ENCODE measurements around the gene CACFD1. TPM values are rescaled to one million over a fixed set of nuclear protein-coding genes. Genes with fewer than 3 reads are reported as not detected.

The CACFD1 gene
- total and polyA plus RNA-seq, 10 donors, result 4.7 to 14.2 (median 11.9) TPM

DNA sequence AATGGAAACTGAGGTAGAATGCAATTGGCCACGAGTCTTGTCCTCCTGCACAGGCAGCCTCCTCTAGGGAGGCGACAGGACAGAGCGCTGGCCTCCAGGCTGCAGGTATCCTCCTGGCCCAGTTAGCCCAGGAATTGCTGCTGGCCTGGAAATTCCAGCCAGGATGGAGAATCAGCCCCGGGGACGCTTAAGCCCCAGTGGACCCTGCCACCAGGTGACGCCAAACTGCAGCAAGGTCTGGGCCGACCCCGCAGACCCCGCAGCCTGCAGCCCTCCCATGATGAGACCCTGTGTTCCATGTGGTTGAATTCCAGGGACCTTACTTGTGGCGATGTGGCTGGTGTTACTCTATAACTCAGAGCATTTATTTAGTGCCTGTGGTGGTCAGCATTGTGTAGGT, 7.3 kb downstream of the CACFD1 start:
- DNase-seq, result no peak

DNA sequence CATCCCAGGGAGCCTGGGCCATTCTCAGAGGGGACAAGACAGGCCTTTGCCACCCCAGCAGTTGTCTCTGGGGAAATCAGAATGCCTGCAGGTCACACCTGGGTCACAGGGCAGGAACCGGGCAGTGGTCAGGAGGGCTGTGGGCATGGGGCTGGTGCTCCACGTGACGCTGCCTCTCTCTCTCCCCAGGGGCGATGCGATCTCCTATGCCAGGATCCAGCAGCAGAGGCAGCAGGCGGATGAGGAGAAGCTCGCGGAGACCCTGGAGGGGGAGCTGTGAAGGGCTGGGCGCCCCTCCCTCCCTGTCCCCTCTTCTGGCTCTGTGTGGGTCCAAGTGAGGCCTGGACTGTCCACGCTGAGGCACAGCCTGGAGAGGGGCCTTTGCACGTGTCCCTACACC, 8.6 kb downstream of the CACFD1 start:
- Histone ChIP-seq H3K36me3 (peaks cover 0 to 48% (median 17%) of the 10 kb centered on the region in 6 donors), H3K4me3 (no peak overlapping the region), H3K27ac (no peak overlapping the region), H3K4me1 (peaks cover 0 to 37% (median 2%) of the 10 kb centered on the region in 6 donors), H3K9me3 (no peaks in the 10 kb centered on the region), H3K27me3 (replicated peaks in 1 of 7) (no peaks in the 10 kb centered on the region)
- WGBS, 5 donors, result 80 to 96% (median 93%) methylated on average over 11 of the region's 11 CpGs
- no peak for DNase-seq
- intact Hi-C loops (cut with DNase I; ENCODE audit: low total_unique reads), result no loop called here
- TF ChIP-seq, protein P1, sequence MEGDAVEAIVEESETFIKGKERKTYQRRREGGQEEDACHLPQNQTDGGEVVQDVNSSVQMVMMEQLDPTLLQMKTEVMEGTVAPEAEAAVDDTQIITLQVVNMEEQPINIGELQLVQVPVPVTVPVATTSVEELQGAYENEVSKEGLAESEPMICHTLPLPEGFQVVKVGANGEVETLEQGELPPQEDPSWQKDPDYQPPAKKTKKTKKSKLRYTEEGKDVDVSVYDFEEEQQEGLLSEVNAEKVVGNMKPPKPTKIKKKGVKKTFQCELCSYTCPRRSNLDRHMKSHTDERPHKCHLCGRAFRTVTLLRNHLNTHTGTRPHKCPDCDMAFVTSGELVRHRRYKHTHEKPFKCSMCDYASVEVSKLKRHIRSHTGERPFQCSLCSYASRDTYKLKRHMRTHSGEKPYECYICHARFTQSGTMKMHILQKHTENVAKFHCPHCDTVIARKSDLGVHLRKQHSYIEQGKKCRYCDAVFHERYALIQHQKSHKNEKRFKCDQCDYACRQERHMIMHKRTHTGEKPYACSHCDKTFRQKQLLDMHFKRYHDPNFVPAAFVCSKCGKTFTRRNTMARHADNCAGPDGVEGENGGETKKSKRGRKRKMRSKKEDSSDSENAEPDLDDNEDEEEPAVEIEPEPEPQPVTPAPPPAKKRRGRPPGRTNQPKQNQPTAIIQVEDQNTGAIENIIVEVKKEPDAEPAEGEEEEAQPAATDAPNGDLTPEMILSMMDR (IDR thresholded peaks at IDR 0.05 in 8 of 11, conservative IDR thresholded peaks at IDR 0.05 in 3 of 11), result no peak
- TF ChIP-seq POLR2AphosphoS5 (IDR thresholded peaks at IDR 0.05) (peak in 2 of 3 donors; percentile 1 to 8), POLR2A (IDR thresholded peaks at IDR 0.05) (no peak)

More for the DNA sequence above, 7.3 kb downstream of the CACFD1 start:
- no peak overlapping the region for H3K27ac ChIP-seq
- peaks cover 0 to 35% (median 6%) of the 10 kb centered on the region in 6 donors for H3K4me1 ChIP-seq
- peaks cover 0 to 37% (median 9%) of the 10 kb centered on the region in 6 donors for H3K36me3 ChIP-seq
- peak; percentile 14 to 49 (median 18) for TF ChIP-seq POLR2AphosphoS5 (IDR thresholded peaks at IDR 0.05)
- no peak for TF ChIP-seq POLR2A (IDR thresholded peaks at IDR 0.05)
- H3K9me3 ChIP-seq, result no peaks in the 10 kb centered on the region
- no peaks in the 10 kb centered on the region for H3K27me3 ChIP-seq (replicated peaks in 1 of 7)
- intact Hi-C loops (cut with DNase I; ENCODE audit: low total_unique reads), result no loop called here
- 91 to 94% (median 91%) methylated on average over 10 of the region's 10 CpGs for WGBS, 5 donors
- H3K4me3 ChIP-seq, result no peak overlapping the region

DNA sequence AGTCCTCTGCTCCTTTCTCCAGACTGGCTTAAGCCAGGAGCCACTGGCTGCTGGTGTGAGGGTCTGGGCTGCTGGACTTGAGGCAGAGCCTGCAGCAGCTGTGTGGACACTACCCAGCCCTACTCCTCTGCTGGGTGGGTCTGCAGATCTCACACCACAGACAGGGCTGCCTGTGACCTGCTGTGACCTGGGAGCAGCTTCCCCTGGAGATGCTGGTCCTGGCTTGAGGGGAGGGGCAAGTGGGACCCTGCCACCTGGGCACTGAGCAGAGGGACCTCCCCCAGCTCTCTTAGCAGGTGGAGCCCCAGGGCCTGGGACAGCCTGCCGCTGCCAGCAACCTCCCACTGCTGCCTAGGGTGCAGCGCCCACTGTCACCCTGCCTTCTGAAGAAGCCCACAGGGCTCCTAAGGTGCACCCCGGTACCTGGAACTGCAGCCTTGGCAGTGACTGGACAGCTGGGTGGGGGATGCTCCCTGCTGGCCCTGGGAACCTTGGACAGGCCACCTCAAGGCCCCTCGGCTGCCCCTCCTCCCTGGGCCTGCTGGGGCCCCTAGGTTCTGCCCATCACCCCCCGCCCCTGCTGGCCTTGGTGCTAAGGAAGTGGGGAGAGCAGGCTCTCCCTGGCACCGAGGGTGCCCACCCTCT, 9.1 kb downstream of the CACFD1 start:
- Histone ChIP-seq H3K27me3 (replicated peaks in 1 of 7) (no peaks in the 10 kb centered on the region), H3K9me3 (no peaks in the 10 kb centered on the region), H3K4me3 (no peak overlapping the region), H3K36me3 (peaks cover 0 to 48% (median 21%) of the 10 kb centered on the region in 6 donors), H3K4me1 (peaks cover 0 to 39% (median 5%) of the 10 kb centered on the region in 6 donors), H3K27ac (peak overlapping the region in 1 of 8 donors; percentile 9)
- no peak for DNase-seq
- intact Hi-C loops (cut with DNase I; ENCODE audit: low total_unique reads), result no loop called here
- TF ChIP-seq POLR2AphosphoS5 (IDR thresholded peaks at IDR 0.05) (peak; percentile 11 to 30 (median 22)), POLR2A (IDR thresholded peaks at IDR 0.05) (no peak)
- WGBS, 5 donors, result 75 to 90% (median 81%) methylated on average over 4 to 6 of the region's 6 CpGs; no CpG with 5 or more reads in 1 of the 5 donors

DNA sequence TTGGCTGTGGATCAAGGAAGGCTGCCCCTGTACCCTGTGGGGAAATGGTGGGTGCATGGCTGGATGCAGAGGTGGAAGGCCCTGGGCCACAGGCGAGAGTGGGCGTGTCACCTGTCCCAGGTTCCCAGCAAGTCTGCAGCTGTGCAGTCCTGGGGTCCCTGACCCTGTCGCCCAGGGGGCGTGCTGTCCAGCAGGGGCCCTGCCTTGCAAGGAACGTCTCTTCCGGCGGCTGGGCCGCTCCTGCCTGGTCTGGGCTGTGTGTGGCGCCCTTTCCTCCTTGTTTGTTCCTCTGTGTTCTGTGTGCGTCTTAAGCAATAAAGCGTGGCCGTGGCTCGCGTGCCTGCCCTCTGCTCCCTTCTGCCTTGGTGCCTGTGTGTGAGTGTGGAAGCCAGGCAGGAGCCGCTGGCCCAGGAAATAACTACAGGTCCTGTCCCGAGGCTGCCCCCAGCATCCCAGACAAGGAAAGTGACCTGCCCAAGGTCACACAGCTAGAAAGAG, 10.7 kb downstream of the CACFD1 start:
- WGBS, 5 donors, result 75 to 94% (median 80%) methylated on average over 12 to 16 of the region's 16 CpGs
- Histone ChIP-seq H3K36me3 (peaks cover 0 to 56% (median 32%) of the 10 kb centered on the region in 6 donors), H3K4me1 (peaks cover 0 to 46% (median 15%) of the 10 kb centered on the region in 6 donors), H3K27me3 (replicated peaks in 1 of 7) (no peaks in the 10 kb centered on the region), H3K9me3 (no peaks in the 10 kb centered on the region), H3K4me3 (no peak overlapping the region), H3K27ac (peak overlapping the region in 1 of 8 donors; percentile 24)
- TF ChIP-seq POLR2AphosphoS5 (IDR thresholded peaks at IDR 0.05), result peak; percentile 32 to 75 (median 60)
- no peak for TF ChIP-seq POLR2A (IDR thresholded peaks at IDR 0.05)
- TF ChIP-seq, protein P1 (IDR thresholded peaks at IDR 0.05 in 8 of 11, conservative IDR thresholded peaks at IDR 0.05 in 3 of 11), result no peak
- intact Hi-C loops (cut with DNase I; ENCODE audit: low total_unique reads), result no loop called here
- no peak for DNase-seq

DNA sequence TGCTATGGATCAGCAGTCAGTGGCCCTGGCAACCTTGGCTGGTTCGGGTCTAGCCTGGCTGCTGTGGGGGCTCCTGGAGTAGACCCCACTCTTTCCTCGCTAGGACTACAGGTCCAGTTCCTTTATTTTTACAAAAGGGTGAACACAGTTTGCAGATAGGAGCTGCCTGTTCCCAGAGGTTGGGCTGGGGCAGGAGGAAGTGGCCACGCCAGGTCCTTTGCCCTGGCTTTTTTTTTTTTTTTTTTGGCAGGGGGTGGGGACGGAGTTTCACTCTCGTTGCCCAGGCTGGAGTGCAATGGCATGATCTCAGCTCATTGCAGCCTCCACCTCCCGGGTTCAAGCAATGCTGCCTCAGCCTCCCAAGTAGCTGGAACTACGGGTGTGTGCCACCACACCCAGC, 11.2 kb downstream of the CACFD1 start:
- H3K4me1 ChIP-seq, result peaks cover 0 to 51% (median 17%) of the 10 kb centered on the region in 6 donors
- intact Hi-C loops (cut with DNase I; ENCODE audit: low total_unique reads), result no loop called here
- TF ChIP-seq POLR2AphosphoS5 (IDR thresholded peaks at IDR 0.05), result no peak
- TF ChIP-seq, protein P1 (IDR thresholded peaks at IDR 0.05 in 8 of 11, conservative IDR thresholded peaks at IDR 0.05 in 3 of 11), result no peak
- no peak for TF ChIP-seq POLR2A (IDR thresholded peaks at IDR 0.05)
- WGBS, 5 donors, result 64 to 78% (median 73%) methylated on average over 6 to 7 of the region's 7 CpGs
- no peaks in the 10 kb centered on the region for H3K9me3 ChIP-seq
- H3K27me3 ChIP-seq (replicated peaks in 1 of 7), result no peaks in the 10 kb centered on the region
- peak overlapping the region in 1 of 8 donors; percentile 24 for H3K27ac ChIP-seq
- DNase-seq, result no peak
- no peak overlapping the region for H3K4me3 ChIP-seq
- peaks cover 0 to 61% (median 34%) of the 10 kb centered on the region in 6 donors for H3K36me3 ChIP-seq

Data from spleen (tissue), 11 donors.